HPDE6-E6E7 (cell line): ENCODE results near the gene PPP3R2.
"Not testable (repeated sequence)": the region's sequence is repeated elsewhere in the genome, so short reads cannot be mapped to it uniquely, and the experiment has no call there.

Source experiments
- DNase-seq: peaks from one replicate; pipeline ENCODE4 v3.0.0; 2011; ENCODE audit warnings: missing footprints; ENCODE audit errors: extremely low spot score

Gene PPP3R2

DNA sequence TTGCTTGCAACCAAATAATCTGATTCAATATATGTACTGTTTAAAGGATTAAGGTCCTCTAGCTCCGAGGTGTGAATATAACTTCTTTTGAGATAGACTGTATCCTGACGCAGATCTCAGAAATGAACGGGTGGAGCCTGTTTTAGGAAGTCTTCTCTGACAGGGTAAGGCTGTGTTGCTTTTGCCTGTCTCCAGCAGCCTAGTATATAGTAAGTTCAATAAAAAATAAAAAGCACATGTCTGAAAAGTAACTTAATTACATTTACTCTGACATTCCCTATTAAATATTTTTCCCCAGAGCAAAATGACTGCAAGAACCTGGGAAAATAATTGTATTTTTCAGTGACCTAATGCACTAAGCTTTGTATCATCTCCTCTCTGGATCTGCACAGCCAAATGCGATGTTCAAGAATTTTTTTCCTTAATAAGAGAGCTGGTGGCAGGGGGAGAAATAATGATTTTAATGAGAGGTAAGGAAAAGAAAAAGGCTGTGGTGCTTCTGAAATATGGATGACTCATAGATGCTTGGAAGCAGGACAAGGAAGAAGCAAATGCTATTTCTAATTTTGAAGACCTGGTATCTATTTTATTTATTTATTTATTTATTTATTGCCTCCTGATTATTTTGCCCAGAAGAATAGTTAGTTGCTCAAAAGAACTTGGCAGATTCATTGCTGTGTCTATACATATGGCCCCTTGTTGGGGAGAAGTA is 7.3 kb downstream of the PPP3R2 start:
- DNase-seq: no peak

DNA sequence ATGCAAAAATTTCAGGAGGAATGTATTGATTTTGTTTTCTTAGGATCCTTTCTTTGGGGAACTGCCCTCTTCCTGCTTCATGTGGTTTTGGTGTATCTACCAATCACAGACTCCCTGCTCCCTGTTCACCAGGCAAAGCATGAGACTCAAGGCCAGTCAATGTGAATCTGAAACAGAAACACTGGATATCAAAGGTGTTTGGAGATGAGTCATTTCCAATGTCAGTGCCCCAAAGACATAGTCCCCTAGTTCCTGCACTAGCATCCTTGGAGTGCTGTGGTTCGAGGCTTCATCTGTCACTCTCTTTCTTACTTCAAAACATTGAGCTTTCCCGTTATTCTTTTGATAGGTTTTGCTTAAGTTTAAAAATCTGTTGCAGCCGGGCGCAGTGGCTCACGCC is 8.1 kb downstream of the PPP3R2 start:
- DNase-seq: no peak

DNA sequence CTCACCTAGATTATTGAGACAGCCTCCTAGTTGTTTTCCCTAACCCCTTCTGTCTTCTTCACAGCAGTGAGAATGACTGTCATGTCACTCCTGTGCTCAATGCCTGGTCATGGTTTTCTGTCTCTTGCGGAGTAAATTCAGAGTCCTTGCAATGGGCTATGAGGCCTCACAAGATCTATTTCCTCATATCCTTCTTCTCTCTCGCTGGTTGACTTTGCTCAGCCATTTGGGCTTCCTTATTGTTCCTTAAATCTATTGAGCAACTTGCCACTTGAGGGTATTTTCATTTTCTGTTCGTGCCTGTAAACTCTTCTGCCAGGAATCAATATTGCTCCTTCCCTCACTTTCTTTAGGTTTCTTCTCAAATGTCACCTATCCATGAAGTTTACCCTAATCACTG is 9.0 kb downstream of the PPP3R2 start:
- no peak for DNase-seq

DNA sequence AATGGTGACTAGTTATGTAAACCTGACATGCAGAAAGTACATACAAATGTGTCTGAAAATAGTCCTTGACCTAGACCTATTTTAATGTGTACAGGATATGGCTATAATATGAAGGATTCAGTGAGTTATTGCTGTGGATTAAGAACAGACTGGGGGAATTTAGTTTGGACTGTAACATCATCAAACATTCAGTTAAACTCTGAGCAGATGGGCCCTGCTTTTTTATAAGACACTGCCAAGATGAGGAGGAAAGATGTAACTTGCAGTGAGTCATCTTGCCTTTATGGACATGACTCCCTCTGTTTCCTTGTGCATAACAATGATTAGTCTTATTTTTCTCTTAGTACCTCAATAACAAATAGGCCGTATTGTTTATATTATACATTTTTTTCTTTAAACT is 12.2 kb downstream of the PPP3R2 start:
- DNase-seq: peak; percentile 34

DNA sequence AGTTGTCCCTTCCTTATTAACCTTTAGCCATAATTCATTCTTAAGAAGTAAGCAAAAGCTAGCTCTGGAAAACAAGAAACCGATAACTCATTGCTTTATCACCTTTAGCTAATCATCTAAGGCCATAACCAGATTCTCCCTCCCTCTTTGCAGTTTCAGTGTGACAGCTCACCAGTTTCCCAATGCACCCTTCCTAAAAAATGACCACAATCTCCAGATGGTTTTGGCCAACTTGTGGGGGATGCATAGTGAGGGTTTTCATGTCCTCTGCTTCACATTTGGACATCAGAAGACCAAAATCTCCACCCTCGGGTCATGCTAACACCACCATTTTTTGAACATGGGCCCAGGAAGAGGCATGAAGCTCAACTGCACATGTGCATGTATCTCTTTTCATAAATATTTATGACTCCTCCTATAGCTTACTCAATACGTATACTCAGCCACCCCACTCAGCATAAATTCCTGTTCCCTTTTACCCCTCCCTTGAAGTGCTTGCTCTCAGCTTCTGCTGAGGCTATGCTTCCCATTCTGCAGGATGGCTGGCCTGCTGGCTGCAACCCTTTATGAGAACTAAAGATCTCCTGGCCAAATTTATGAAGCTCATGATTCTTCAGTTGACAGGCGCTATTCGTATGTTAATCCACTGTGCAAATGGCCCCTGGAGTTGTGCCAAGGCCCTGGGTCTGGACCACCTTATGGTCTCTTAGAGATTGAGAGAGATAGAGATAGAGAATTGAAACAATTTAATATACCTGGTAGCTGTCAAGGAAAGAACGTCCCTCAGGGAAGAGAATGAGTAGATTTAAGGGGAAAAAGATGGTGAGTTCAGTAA is 14.8 kb downstream of the PPP3R2 start:
- DNase-seq: no peak

DNA sequence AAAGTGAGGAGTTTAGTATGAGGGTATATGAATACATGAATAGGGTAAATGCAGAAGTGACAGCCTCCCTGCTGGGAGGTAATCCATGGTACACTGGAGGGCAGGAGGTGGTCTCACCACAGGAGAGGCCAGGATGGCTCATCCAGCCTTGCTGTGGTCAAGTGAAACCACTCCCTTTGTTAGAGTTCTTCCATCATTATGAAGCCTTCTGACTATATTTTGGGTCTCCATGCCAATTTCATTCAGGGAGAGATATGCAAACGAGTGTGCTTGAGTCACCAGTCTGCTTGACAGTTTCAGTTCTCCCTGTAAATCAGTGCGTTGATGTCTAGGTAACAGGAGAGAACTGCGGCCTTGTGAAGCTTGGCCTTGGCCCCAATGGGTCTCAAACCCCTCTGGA is 16.4 kb downstream of the PPP3R2 start:
- DNase-seq: no peak

DNA sequence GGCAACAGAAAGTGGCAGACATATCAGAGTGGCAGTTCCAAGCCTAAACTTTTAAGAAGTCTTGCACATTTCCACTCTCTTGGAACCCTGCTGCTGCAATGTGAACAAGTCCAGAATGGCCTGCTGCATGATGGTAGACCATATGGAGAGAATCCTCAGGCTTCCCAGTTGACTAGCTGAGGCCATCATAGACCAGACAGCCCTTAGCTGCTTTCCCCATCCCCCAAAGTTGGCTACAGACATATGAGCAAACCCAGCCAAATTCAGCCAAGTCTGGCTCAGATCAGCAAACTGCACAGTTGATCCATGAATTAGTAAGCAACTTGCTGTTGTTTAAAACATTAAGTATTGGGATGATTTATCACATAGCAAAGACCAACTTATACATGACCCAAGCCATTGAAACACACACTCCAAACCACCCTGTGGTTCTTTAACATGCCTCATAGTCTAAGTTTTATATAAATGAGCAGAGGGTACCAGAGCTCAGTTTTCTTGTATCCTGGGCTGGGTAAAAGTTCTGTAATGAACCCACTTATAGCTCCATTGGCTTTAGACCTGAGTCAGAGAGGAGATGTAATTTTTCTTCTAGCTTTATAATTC is 19.9 kb downstream of the PPP3R2 start:
- DNase-seq: no peak

DNA sequence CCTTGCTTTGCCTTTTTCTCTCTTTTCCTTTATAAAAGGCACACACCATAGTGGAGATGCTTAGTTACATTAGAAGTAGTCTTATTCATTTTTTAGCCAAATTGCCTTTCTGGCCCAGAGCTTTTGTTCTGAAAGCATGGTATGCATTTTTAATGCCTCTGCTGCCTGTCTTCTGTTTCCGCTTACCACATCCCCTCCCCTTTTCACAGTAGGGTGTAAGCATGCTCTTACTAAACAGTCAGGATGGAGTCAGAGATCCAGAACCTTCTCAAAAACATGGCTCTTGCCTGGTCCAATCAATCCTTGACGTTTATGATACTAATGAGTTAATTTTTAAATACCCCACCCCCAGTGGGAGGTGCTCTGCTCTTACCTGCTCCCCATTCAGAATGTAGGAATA is 22.5 kb downstream of the PPP3R2 start:
- DNase-seq: no peak

DNA sequence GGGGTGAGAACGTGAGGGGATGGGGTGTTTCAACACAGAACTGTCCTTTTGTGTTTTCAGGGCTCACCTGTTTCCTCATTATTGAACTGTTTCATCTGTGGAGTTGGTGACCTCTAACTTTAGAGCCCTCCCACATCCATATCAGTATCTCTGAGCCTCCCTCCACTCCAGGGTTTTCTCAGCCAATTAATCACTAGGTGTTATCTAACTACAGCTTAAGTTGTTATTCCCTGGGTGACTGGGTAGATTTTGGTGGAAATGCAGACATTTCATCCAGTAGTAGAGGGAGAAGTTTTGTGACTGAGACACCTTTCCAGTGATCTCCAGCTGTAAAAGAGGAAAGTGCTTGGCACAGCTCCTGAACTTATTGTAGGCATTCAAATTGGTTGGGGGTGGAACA is 23.7 kb downstream of the PPP3R2 start:
- no peak for DNase-seq

DNA sequence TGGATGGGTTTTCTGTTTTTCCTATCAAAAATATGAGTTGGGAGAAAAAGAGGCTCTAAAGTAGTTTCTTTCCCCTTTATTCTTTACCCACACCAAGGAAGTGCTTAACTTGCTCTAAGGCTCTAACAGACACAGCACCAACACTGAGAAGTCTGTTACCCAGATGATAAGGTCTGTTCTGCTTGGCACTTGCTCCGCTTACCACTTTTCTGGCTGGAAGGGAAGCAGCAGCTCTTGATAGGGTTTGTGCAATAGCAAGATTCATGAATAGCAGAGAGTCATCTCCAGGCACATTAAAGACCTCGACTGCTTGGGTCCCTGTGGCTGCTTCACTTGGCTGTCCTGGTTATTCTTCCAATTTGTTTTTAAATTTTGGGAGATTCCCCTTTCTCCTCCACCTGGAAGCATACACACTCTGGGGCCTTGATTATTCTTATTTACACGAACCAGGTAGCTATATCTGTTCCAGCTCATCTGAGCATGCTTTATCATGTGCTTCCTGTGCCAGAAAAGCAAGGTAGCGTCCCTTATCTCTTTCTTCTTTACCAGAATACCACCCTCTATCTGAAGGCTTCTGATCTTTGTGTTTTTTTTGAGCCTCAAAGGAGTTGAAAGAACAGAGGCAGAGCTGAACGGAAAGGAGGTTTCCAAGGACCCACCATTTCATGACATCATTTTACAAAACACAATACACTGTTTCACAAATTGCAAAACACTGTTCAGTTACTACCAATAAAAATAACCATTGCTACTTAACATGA is 24.8 kb downstream of the PPP3R2 start:
- no peak for DNase-seq

DNA sequence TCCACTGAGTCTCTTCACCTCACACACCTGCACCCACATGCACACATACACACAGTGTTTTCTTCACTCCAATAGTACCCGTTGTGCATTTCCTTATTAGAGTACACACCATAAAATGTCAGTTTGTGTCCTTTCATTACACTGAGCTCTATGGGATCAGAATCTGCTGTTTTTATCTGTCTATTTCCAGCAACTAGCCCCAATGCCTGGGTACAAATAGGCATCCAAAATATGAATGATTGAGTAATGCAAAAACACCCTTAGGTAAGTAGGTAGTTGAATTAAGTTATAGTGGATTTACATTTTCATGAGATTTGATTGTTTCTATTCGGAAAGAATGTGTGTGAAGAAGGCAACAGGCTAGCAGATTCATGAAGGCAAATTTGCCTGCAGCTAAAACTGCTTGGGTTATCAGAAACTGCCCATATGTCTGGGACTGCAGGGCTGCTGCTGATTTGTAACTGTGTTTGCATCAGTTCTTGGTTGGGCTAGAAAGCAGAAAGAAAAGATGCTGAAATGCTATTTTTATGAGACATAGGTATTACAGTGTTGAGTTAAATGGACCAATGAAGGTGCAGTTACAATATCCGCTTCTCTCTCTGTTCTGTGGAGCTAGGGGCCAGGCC is 26.9 kb downstream of the PPP3R2 start:
- DNase-seq: no peak

DNA sequence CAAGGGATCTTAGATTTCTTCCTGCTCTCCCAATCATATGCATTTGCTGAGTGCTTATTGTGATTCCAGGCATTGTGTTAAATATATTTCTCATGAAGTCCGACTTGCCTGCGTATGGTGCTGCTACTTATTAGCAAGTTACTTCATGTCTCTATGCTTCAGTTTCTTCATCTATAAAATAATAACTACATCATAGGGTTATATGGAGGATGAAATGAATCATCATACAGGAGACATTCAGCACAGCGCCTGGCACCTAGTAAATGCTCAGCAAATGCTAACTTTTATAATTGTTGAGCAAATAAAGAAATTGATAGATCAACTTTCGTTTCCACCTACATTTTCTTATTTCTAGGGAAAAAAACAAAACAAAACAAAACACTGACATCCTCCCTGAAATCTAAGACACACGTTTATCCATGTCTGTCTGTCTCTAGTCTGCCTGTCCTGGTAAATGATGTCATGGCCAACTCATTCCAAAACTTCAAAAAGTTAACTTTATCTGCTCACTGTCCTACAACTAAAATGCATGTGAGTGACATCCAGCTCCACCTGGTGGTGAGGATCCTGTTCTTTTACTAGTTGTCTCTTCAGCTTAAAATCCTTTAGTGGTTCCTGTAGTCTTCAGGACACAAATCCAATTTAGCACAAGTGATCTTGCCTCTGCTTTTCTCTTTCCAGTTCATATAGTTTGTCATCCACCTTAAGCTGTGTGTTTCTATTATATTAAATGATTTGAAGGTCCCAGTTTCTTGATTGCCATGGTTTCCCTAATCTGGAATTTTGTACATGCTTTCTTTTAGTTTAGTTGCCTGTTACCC is 27.7 kb downstream of the PPP3R2 start:
- peak; percentile 4 for DNase-seq

DNA sequence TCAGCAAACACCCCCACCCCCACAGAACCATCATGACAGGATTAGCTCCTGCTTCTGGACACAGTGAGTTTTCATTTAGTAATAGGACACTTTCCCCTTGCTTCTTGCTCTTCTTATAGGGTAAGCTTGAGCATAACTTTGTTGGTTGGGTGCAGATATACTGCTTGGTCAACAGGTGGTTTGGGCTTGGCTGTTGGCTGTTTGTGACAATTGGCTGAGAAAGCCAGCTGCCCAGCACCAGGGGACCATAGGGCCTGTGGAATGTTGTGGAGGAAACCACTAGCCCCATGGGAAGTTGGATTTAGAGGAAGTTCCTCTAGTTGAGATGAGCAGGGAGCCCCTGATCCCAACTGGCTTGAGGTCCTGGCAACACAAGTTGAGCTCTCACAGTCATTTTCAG is 30.5 kb downstream of the PPP3R2 start:
- DNase-seq: no peak

DNA sequence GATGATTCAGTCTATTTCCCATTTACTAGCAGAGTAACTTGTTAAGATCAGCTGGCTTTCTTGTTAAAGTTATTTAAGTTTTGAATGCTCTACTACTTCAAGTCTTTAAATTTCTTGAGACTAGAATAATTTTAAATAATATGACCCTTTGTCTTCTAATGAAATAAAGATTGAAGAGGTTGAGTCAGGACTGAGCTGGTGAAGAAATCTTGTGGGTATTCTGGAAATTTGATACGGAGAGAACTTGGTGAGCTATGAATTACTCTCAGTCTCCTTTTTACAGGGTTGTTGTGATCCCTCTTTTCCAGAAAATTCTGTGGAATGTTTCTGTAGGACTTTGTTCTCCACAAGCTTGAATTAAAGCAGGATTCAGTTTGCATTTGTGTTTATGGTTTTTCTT is 31.8 kb downstream of the PPP3R2 start:
- DNase-seq: no peak

DNA sequence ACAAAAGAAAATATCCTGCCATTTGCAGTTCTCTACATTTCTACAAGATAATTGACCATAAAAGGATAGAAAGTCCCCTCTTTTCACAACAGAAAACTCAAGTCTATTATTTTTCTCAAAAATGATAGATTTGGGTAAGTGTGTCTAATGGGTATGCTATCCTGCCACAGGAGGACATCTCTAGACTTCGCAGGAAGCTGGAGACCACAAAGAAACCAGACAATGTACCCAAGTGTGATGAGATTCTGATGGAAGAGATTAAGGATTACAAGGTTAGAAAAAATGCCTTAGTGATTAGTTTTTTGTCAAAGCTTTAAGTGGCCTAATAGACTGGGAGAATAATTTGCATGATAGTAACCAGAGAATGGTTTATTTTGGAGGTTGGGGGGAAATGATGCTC is 33.0 kb downstream of the PPP3R2 start:
- no peak for DNase-seq

DNA sequence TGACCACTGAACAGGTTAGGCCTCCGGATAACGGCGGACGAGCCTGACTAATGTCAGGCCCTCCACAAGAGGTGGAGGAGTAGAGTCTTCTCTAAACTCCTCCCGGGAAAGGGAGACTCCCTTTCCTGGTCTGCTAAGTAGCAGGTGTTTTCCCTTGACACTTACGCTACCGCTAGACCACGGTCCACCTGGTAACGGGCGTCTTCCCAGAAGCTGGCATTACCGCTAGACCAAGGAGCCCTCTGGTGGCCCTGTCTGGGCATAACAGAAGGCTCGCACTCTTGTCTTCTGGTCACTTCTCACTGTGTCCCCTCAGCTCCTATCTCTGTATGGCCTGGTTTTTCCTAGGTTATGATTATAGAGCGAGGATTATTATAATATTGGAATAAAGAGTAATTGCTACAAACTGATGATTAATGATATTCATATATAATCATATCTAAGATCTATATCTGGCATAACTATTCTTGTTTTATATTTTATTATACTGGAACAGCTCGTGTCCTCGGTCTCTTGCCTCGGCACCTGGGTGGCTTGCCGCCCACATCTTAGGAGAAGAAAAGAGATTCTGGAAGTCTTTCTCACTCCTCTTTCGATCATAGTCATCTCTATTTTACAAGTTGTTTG is 45.2 kb downstream of the PPP3R2 start:
- not testable (repeated sequence) for DNase-seq

DNA sequence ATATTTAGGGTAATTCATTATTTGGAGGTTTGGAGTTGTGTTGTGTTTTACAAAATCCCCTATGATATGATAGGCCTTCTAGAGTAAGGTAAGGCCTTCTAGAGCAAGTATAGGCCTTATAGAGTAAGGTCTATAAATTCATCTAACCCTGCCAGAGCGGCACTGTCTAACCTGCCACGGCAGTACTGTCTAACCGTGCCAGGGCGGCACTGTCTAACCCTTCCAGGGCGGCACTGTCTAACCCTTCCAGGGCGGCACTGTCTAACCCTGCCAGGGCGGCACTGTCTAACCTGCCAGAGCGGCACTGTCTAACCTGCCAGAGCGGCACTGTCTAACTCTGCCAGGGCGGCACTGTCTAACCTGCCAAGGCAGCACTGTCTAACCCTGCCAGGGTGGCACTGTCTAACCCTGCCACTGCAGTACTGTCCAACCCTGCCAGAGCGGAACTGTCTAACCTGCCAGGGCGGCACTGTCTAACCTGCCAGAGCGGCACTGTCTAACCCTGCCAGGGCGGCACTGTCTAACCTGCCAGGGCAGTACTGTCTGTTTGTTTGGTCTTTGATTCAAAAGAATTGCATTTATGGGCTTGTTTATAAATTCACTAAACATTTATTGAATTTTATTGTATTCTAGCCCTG is 51.6 kb downstream of the PPP3R2 start:
- no peak for DNase-seq
